Measurements from ENCODE around the gene RTN4R. TPM values are rescaled to one million over a fixed set of nuclear protein-coding genes. Genes with fewer than 3 reads are reported as not detected.

RTN4R gene
- total RNA-seq, 1 experiment from 2014 or later, result 9.6 TPM

DNA sequence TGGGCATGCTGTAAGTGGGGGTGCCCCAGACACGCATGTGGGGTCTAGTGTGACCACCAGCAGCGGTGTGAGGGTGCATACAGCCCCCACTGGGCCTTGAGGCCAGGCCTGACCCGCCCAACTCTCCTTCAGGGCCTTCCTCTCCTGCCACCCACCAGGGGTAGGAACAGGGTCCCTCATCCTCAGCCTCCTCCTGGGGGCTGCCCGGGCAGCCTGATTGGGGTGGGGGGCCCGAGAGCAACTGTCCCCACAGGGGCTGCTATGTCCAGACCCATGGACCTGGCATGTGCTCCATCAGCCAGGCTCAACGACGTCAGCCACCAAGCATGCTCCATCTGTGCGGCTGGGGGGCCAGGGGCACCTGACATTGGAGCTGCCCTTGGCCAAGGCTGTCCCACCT is 27.2 kb downstream of the RTN4R start:
- no TSS peak for BruUV-seq (replicated peaks)
- TF ChIP-seq EZH2 (IDR thresholded peaks at IDR 0.05; ENCODE audit: borderline replicate concordance, low read depth, low read length, poor library complexity, severe bottlenecking), result no peak
- TF ChIP-seq, protein P1, sequence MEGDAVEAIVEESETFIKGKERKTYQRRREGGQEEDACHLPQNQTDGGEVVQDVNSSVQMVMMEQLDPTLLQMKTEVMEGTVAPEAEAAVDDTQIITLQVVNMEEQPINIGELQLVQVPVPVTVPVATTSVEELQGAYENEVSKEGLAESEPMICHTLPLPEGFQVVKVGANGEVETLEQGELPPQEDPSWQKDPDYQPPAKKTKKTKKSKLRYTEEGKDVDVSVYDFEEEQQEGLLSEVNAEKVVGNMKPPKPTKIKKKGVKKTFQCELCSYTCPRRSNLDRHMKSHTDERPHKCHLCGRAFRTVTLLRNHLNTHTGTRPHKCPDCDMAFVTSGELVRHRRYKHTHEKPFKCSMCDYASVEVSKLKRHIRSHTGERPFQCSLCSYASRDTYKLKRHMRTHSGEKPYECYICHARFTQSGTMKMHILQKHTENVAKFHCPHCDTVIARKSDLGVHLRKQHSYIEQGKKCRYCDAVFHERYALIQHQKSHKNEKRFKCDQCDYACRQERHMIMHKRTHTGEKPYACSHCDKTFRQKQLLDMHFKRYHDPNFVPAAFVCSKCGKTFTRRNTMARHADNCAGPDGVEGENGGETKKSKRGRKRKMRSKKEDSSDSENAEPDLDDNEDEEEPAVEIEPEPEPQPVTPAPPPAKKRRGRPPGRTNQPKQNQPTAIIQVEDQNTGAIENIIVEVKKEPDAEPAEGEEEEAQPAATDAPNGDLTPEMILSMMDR (conservative IDR thresholded peaks at IDR 0.05; ENCODE audit: low read depth, low read length), result no peak
- H3K27ac ChIP-seq (ENCODE audit: low read depth, low read length, poor library complexity, severe bottlenecking), result no peak overlapping the region
- POLR2A ChIA-PET (ENCODE audit: low non-redundant PET), result no interaction called here
- intact Hi-C loops (cut with micrococcal nuclease; ENCODE audit: unreplicated experiment), result no loop called here
- CTCF ChIA-PET, result no interaction called here
- H3K27me3 ChIP-seq (replicated peaks; ENCODE audit: insufficient read depth, low read depth, low read length, poor library complexity), result no peaks in the 10 kb centered on the region
- peaks cover 58% of the 10 kb centered on the region for H3K4me1 ChIP-seq (ENCODE audit: insufficient read depth, low read length, poor library complexity, severe bottlenecking)
- no peaks in the 10 kb centered on the region for H3K36me3 ChIP-seq (ENCODE audit: insufficient read depth, low read length, poor library complexity, severe bottlenecking)
- DNase-seq (ENCODE audit: low spot score), result no peak
- H3K9me3 ChIP-seq (ENCODE audit: low read depth, low read length, poor library complexity, severe bottlenecking), result no peaks in the 10 kb centered on the region
- H3K4me3 ChIP-seq (ENCODE audit: low read depth, low read length, poor library complexity, severe bottlenecking), result no peak overlapping the region

DNA sequence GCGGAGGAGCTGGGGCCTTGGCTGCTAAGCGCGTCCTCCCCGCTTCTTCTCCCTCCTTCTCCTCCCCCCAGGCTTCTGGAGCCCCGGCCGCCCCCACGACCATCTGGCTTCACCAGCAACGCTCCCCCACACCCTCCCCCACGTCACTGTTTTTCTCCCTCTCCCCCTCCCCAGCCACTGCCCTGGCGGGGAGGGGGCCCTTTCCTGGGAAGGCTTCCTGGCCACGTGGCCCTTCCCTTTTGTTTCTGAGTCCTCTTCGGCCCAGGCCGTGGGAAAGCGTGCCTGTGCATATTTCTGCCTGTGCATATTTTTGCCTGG is 27.7 kb downstream of the RTN4R start:
- ChIA-PET CTCF (no interaction called here), POLR2A (ENCODE audit: low non-redundant PET) (no interaction called here)
- DNase-seq (ENCODE audit: low spot score), result no peak
- Histone ChIP-seq H3K36me3 (ENCODE audit: insufficient read depth, low read length, poor library complexity, severe bottlenecking) (no peaks in the 10 kb centered on the region), H3K4me3 (ENCODE audit: low read depth, low read length, poor library complexity, severe bottlenecking) (no peak overlapping the region), H3K9me3 (ENCODE audit: low read depth, low read length, poor library complexity, severe bottlenecking) (no peaks in the 10 kb centered on the region), H3K27ac (ENCODE audit: low read depth, low read length, poor library complexity, severe bottlenecking) (no peak overlapping the region), H3K27me3 (replicated peaks; ENCODE audit: insufficient read depth, low read depth, low read length, poor library complexity) (no peaks in the 10 kb centered on the region), H3K4me1 (ENCODE audit: insufficient read depth, low read length, poor library complexity, severe bottlenecking) (peaks cover 53% of the 10 kb centered on the region)
- intact Hi-C loops (cut with micrococcal nuclease; ENCODE audit: unreplicated experiment), result no loop called here
- TF ChIP-seq EZH2 (IDR thresholded peaks at IDR 0.05; ENCODE audit: borderline replicate concordance, low read depth, low read length, poor library complexity, severe bottlenecking), result no peak
- TF ChIP-seq, protein P1 (conservative IDR thresholded peaks at IDR 0.05; ENCODE audit: low read depth, low read length), result no peak
- no TSS peak for BruUV-seq (replicated peaks)

DNA sequence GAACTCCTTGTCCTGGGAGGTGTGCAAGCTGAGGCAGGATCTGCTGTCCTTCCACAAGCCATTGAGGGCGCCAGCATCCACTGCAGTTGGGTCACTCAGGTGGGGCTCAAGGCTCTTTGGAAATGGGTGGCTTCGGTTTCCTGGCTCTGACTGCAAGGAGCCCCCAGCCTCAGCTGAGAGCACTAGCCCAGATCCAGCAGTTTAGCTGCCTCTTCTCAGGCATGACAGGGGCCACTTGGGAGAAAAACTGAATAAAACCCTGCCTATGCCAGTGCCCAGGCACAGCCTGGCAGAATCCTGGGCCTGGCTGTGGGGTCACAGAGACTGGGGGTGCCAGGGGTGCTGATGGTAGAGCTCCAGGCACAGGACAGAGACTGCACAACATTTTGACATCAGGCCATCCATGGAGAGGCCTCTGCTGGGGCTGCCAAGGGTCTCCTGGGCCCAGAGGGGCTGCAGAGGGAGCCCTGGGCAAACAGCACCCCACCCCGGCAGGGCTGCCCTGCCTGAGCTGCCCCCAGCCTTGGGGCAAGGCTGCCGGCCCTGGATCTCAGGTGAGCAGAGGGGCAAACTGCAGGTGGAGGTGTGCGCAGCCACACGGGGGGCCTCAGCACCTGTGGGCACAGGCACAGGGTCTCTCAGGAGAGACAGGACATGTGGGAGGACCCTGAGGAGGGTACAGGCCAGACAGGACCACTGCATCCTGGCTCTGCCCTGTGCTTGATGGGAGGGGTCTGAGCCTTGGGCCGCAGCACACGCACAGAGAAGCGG is 28.3 kb downstream of the RTN4R start:
- intact Hi-C loops (cut with micrococcal nuclease; ENCODE audit: unreplicated experiment), result no loop called here
- peaks cover 47% of the 10 kb centered on the region for H3K4me1 ChIP-seq (ENCODE audit: insufficient read depth, low read length, poor library complexity, severe bottlenecking)
- no peak overlapping the region for H3K4me3 ChIP-seq (ENCODE audit: low read depth, low read length, poor library complexity, severe bottlenecking)
- BruUV-seq (replicated peaks), result no TSS peak
- no peaks in the 10 kb centered on the region for H3K27me3 ChIP-seq (replicated peaks; ENCODE audit: insufficient read depth, low read depth, low read length, poor library complexity)
- no peak for DNase-seq (ENCODE audit: low spot score)
- POLR2A ChIA-PET (ENCODE audit: low non-redundant PET), result no interaction called here
- no peaks in the 10 kb centered on the region for H3K36me3 ChIP-seq (ENCODE audit: insufficient read depth, low read length, poor library complexity, severe bottlenecking)
- peak overlapping the region; percentile 47 for H3K27ac ChIP-seq (ENCODE audit: low read depth, low read length, poor library complexity, severe bottlenecking)
- TF ChIP-seq, protein P1 (conservative IDR thresholded peaks at IDR 0.05; ENCODE audit: low read depth, low read length), result no peak
- no peak for TF ChIP-seq EZH2 (IDR thresholded peaks at IDR 0.05; ENCODE audit: borderline replicate concordance, low read depth, low read length, poor library complexity, severe bottlenecking)
- CTCF ChIA-PET, result interaction anchor here (2.1 kb wide), 1 partner anchor 83 kb away, joined by 7 read pairs; no protein-coding TSS in a partner anchor
- no peaks in the 10 kb centered on the region for H3K9me3 ChIP-seq (ENCODE audit: low read depth, low read length, poor library complexity, severe bottlenecking)

Data from A673 (cell line).